GM18868 (cell line): ENCODE measurements around the gene CDX2.

ENCODE experiments used
- ATAC-seq: cut with Tn5 transposase; IDR thresholded peaks from one replicate; pipeline ENCODE4 v1.9.1; 2021; ENCODE audit warnings: mild to moderate bottlenecking, moderate library complexity; ENCODE audit not compliant: unreplicated experiment

CDX2 gene

DNA sequence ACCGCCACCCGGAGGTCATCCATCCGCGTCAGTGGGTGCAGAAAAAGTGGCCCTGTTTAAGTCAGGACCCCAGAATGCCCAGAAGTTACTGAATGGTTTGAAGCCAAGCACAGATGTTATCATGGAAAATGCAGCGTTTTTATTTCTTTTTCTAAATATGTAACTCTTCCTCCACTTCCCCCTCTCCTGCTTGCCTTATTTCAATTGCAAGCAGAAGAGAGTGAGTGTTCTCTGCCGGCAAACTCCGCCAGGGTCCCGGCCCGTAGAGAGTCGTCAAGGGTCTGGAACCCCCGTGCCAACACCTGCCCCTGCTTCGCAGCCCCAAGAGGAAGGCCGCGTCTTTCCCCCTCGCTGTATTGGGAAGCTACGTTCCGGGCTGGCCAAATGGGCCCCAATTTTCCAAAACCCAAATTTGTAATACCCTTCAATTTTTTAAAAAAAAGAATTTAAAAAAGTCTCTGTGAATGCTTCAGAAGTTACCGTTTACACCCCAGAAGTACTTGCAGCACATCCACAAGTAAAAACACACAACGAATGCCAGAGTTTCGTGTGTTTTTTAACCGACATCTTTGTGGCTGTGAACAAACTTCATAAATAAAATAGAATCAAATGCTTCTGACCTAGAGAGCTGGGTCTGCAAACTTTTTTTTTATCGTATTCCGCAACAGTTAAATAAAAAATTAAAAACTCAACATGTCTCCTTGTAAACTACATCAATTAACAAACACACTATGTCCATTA, 50.0 kb downstream of the CDX2 start:
- ATAC-seq, result no peak

DNA sequence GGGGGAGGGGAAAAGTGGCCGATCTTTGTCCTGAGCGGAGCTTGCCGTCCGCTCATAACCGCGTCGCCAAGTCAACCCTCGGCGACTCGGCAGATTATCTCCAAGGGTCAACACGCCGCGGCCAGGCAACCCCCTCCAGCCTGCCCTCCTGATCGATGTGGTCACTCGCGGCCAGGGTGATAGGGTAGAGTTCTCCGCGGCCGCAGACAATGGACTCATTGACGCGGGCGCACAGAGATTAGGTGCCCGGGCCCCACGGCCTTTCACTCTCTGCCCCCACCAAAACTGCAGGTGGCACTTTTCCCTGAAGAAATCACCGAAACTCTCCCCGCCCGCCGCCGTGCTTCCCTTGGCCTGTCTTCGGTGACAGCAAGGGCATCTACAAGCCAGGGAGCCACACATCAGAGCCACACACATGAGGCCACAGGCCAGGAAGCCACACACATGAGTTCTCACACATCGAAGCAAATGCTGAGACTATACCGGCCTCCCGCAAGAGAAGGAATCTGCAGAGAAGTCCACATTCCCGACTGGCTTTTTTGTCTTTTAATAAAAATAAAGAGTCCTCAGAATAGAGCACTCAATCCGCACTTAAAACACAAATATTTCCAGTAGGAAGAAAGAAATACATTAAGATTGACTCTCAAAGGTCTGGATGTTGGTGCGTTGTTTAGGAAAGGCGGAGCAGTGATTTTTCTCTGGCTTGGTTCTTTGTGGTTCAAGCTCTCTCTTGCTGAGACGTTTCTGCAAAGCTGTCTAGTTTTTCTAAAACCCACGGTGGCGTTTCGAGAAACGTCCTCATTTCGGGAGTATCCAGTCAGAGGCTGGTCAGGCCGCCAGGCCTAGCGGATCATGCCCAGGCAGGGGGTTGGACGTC, 50.8 kb downstream of the CDX2 start:
- ATAC-seq, result no peak

DNA sequence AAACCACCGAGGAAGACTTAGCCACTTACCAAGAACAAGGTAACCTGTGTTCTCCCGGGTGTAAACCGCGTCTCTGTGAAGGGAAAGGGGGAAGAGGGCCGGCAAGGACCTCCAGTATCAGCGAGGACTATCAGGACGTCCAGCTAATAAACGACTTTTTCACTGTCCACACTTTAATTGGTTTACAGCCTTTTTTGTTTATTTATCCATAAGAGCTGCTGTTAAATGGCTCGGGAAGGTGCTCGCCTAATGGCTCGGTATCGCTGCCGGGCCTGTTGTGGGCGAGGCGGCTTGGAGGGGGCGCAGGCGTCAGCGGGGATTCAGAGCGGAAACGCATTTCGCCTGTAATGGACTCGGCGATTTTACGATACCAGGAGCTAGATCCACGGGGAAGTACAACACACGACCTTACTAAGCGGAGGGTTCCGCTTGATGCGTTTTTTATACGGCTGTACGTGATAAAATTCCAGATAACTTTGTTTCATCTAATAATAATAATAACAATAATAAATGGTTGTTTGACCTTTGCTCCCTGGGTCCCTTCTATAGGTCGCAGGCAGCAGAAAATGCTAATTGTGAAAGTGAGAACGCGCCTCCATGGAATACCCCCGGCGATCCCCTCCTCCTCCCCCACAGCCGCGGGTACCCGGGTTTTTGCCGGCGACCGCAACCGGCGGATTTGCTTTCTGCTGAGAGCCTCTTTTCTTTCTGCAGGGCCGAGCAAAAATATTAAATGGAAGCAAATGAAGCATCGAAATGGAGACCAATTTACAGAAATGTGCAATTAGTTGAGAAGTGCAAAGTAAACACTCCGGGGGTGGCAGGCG, 51.8 kb downstream of the CDX2 start:
- no peak for ATAC-seq

DNA sequence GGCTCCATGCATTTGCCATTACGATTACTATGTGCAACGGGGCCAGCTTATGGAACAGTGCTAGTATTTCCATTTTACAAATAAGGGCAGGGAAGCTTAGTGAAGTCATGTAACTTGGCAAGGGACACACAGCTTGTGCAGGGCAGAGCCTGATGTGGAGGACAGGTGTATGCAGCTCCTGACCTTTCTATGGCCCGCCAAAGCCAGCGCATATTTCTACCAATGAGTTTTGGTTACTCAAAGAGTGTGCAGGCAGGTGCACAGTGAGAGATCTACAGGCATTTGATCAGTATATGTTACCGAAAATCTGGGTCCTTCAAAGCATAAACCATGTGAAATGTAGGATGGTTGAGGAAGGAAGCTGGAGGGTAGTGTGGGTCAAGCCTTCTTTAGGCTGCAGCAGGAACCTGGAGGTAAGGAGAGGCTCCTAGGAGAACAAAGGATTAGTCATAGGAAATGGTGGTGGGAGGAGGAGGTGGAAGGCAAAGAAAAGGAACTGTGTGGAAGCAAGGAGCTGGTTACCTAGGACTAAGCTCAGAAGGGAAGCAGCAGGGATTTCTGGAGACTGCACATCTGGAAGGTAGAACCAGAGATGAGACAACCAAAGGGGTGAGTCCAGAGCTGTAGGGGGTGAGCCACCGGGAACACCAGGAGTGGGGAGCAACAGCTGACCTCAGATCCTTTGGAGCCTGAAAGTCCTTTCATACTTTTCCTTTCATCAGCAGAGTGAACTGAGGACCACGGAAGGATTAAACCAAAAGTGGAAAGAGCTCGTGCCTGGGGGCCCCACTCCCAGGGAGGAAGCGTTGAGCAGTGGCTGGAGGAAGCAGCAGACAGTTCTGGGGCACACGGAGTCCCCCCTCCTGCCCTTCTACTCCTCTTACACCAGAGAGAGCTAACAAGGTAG, 53.6 kb downstream of the CDX2 start:
- no peak for ATAC-seq

DNA sequence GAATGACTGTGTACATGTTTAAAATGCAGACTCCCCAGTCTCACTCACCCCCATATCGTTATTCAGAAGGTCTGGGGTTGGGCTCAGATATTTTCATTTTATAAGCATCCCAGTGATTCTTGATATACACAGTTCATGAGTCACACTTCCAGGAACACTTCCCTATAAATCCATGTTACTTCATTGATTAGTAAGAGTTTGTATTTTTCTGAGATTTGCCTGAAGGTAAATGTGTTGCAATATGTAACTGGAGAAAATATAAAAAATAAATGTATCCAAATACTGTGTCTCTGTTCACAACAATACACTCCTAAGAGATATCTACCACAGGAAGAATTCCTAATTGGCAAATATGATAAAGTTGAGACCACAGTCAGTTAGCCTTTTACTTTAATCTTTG, 56.0 kb downstream of the CDX2 start:
- no peak for ATAC-seq

DNA sequence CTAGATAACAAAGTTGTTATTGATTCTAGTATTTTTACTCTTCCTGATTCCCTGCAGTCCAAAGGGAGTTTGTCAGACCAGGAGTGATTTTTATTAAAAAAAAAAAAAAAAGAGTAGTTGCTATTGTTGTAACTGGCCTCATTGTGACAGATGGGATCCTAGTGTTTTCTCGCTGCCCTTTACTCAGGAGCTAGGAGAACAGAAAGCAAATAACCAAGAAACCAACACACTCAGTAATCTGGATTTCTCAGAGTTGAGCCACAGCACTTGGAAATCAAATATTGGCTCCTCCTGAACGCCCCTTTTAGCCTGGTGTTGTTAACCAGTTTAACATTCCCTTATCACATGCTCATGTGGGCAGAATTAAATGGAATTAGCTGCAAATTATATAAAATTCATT, 57.6 kb downstream of the CDX2 start:
- ATAC-seq, result no peak
